GM12892 (cell line): Measurements from ENCODE around the gene KRTAP5-6.
"Not testable (repeated sequence)": the region's sequence is repeated elsewhere in the genome, so short reads cannot be mapped to it uniquely, and the experiment has no call there.

Experiments
- POLR2A ChIP-seq: IDR thresholded peaks from 2 replicates; pipeline ENCODE4 v1.6.1; 2011; ENCODE audit warnings: low read depth, low read length, control low read depth
- POLR2AphosphoS5 ChIP-seq: IDR thresholded peaks from 2 replicates; pipeline ENCODE4 v1.6.1; 2011; ENCODE audit warnings: low read depth, low read length, control low read depth
- TAF1 ChIP-seq: IDR thresholded peaks from 2 replicates; pipeline ENCODE4 v1.6.1; 2011; ENCODE audit warnings: low read depth, mild to moderate bottlenecking, control low read depth, low read length, borderline replicate concordance

DNA sequence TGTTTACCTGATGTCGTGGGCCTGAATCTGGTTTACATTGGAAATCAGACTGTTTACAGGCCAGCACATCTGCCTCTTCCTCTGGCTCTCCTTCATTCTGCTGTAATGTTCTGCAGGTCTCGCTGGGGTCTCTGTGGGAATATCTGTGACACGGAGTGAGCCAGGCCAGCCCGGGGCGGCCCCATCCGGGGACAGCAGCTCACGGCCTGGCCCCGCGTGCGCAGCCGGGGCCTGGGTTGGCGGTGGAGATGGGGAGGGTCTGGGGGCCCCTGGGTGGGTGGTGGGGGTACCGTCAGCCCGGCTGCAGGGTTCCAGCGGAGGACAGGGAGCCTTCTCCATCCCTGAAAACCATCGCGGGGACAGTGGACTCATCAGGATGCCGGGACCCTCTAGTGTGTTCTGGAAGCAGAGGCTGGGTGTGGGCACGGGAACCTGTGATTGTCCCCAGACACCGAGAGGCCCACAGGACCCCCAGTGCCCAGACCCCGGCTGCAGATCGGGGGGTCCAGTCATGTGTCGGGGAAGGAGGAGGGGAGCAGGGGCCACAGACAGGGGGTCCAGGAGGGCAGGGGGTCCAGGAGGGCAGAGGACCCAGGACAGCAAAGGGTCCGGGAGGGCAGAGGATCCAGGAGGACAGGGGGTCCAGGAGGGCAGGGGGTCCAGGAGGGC lies 13.0 kb upstream of the KRTAP5-6 start:
- not testable (repeated sequence) for TF ChIP-seq POLR2A, POLR2AphosphoS5, TAF1
